Spleen (tissue), 7 donors: ENCODE measurements around the gene HINT2.

Experiments used
- POLR2A ChIP-seq, 3 donors: fragments of 450-650 bp; IDR thresholded peaks; one replicate each; pipeline ENCODE4 v1.5.1; 2017; ENCODE audit warnings: antibody characterized with exemption in 3 of 3, mild to moderate bottlenecking in 1 of 3
- POLR2AphosphoS5 ChIP-seq, 3 donors: sonication (generic); formaldehyde crosslinking; IDR thresholded peaks; one replicate each; pipeline ENCODE4 v1.5.1; 2017; ENCODE audit warnings: antibody characterized with exemption in 3 of 3
- TF ChIP-seq, protein P1 (sequence below), 11 experiments: fragments of 200-600 bp in 7 of 11; fragments of 450-650 bp in 4 of 11; sonication (generic) in 4 of 11; IDR thresholded peaks in 8 of 11; conservative IDR thresholded peaks in 3 of 11; 1 replicate in 7 of 11; 2 replicates in 4 of 11; pipeline versions ENCODE4 v1.4.0 to v1.8.0; 2016 to 2021; ENCODE audit warnings: antibody characterized with exemption in 11 of 11, inconsistent platforms in 4 of 11, mild to moderate bottlenecking in 1 of 11
- donor health status: DM: no; HTN: no; CAD: no; lungs with moderate emphysema.
- donor health status: DM: no; HTN: no; CAD: no.
- donor health status: DM: no; HTN: no; CAD: no.

DNA sequence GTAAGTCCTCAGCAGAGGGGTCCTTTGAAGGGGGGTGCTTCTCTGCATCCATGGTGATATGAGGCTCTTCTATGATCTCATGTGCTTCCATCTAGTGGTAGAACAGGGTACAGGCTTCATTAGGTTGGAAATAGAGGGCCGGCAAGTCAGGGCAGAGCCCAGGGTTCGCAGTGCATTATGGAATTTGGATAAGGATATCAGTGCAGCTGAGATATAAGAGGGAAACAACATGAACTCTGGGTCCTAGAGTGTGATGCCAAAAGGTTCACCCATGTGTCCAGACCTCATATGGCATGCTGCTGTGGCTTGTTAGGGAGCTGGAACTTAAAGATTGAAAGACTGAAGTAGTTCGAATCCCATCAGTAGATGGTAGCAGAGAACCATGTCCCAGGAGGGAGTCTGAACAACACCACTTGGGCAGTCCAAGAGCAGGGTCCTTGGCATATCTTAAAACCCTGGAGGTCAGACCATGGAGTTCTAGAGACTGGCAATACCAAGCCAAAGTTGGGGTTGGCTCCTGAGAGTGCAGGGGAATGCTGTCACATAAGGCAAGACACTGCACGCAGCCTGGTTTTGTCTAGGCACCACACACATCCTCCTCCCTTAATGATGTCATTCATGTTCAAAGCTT, 11.3 kb upstream of the HINT2 start:
- TF ChIP-seq POLR2AphosphoS5 (IDR thresholded peaks at IDR 0.05) (no peak), POLR2A (IDR thresholded peaks at IDR 0.05) (no peak)
- TF ChIP-seq, protein P1, sequence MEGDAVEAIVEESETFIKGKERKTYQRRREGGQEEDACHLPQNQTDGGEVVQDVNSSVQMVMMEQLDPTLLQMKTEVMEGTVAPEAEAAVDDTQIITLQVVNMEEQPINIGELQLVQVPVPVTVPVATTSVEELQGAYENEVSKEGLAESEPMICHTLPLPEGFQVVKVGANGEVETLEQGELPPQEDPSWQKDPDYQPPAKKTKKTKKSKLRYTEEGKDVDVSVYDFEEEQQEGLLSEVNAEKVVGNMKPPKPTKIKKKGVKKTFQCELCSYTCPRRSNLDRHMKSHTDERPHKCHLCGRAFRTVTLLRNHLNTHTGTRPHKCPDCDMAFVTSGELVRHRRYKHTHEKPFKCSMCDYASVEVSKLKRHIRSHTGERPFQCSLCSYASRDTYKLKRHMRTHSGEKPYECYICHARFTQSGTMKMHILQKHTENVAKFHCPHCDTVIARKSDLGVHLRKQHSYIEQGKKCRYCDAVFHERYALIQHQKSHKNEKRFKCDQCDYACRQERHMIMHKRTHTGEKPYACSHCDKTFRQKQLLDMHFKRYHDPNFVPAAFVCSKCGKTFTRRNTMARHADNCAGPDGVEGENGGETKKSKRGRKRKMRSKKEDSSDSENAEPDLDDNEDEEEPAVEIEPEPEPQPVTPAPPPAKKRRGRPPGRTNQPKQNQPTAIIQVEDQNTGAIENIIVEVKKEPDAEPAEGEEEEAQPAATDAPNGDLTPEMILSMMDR (IDR thresholded peaks at IDR 0.05 in 8 of 11, conservative IDR thresholded peaks at IDR 0.05 in 3 of 11) = peak; percentile 71 to 90 (median 85)
